Measurements from ENCODE around the gene MTCL1.

The MTCL1 gene

GRCh38 chr18:8660316-8660715 lies 45.0 kb upstream of the MTCL1 start:
- no peaks in the 10 kb centered on the region for H3K79me2 ChIP-seq (ENCODE audit: insufficient read depth, low read length)
- no peaks in the 10 kb centered on the region; the same call in 1 of the 2 replicates for H3K36me3 ChIP-seq (ENCODE audit: insufficient read depth, low read length)
- H3K4me3 ChIP-seq (ENCODE audit: low read depth, low read length, poor library complexity, severe bottlenecking): no peak overlapping the region
- H3K27ac ChIP-seq (ENCODE audit: low read depth, low read length, poor library complexity, severe bottlenecking): no peak overlapping the region
- no peaks in the 10 kb centered on the region for H4K20me1 ChIP-seq (ENCODE audit: insufficient read depth, low read length)
- TF ChIP-seq EZH2 (IDR thresholded peaks at IDR 0.05; ENCODE audit: borderline replicate concordance, low read length) (no peak), CTCF (IDR thresholded peaks at IDR 0.05; ENCODE audit: low read length) (no peak)
- H3K27me3 ChIP-seq (ENCODE audit: insufficient read depth, low read length): no peaks in the 10 kb centered on the region
- H3K4me1 ChIP-seq (ENCODE audit: insufficient read depth, low read length, severe bottlenecking): peaks cover 24% of the 10 kb centered on the region
- H3K9ac ChIP-seq (ENCODE audit: low read length): no peak overlapping the region
- no peaks in the 10 kb centered on the region for H3K9me2 ChIP-seq (ENCODE audit: low read depth, low read length)
- H3K9me3 ChIP-seq (ENCODE audit: low read length): no peaks in the 10 kb centered on the region
- H3F3A ChIP-seq (ENCODE audit: insufficient read depth, low read length): no peaks in the 10 kb centered on the region
- H2AFZ ChIP-seq (ENCODE audit: low read length): no peak overlapping the region
- no peak overlapping the region for H3K4me2 ChIP-seq (ENCODE audit: low read length)

- no peak for TF ChIP-seq EZH2 (IDR thresholded peaks at IDR 0.05; ENCODE audit: borderline replicate concordance, low read length)
- TF ChIP-seq CTCF (IDR thresholded peaks at IDR 0.05; ENCODE audit: low read length): no peak
- H3F3A ChIP-seq (ENCODE audit: insufficient read depth, low read length): no peaks in the 10 kb centered on the region
- no peak overlapping the region for H3K27ac ChIP-seq (ENCODE audit: low read depth, low read length, poor library complexity, severe bottlenecking)
- peaks cover 24% of the 10 kb centered on the region for H3K4me1 ChIP-seq (ENCODE audit: insufficient read depth, low read length, severe bottlenecking)
- H4K20me1 ChIP-seq (ENCODE audit: insufficient read depth, low read length): no peaks in the 10 kb centered on the region
- H3K9ac ChIP-seq (ENCODE audit: low read length): no peak overlapping the region; the same call in 1 of the 2 replicates
- peak overlapping the region; percentile 17 for H3K4me3 ChIP-seq (ENCODE audit: low read depth, low read length, poor library complexity, severe bottlenecking)
- no peak overlapping the region for H2AFZ ChIP-seq (ENCODE audit: low read length)
- H3K27me3 ChIP-seq (ENCODE audit: insufficient read depth, low read length): no peaks in the 10 kb centered on the region
- peak overlapping the region; percentile 9; the same call in 1 of the 2 replicates for H3K4me2 ChIP-seq (ENCODE audit: low read length)
- no peaks in the 10 kb centered on the region for H3K9me2 ChIP-seq (ENCODE audit: low read depth, low read length)
- no peaks in the 10 kb centered on the region for H3K79me2 ChIP-seq (ENCODE audit: insufficient read depth, low read length)
- H3K9me3 ChIP-seq (ENCODE audit: low read length): no peaks in the 10 kb centered on the region
- H3K36me3 ChIP-seq (ENCODE audit: insufficient read depth, low read length): no peaks in the 10 kb centered on the region; the same call in 1 of the 2 replicates
Observed at GRCh38 chr18:8661754-8662559, 43.4 kb upstream of the MTCL1 start.

GRCh38 chr18:8662560-8663255 lies 42.6 kb upstream of the MTCL1 start:
- H3K9me2 ChIP-seq (ENCODE audit: low read depth, low read length): no peaks in the 10 kb centered on the region
- H3K36me3 ChIP-seq (ENCODE audit: insufficient read depth, low read length): no peaks in the 10 kb centered on the region; the same call in 1 of the 2 replicates
- no peak overlapping the region for H3K27ac ChIP-seq (ENCODE audit: low read depth, low read length, poor library complexity, severe bottlenecking)
- no peaks in the 10 kb centered on the region for H4K20me1 ChIP-seq (ENCODE audit: insufficient read depth, low read length)
- TF ChIP-seq CTCF (IDR thresholded peaks at IDR 0.05; ENCODE audit: low read length): no peak
- TF ChIP-seq EZH2 (IDR thresholded peaks at IDR 0.05; ENCODE audit: borderline replicate concordance, low read length): no peak
- H3F3A ChIP-seq (ENCODE audit: insufficient read depth, low read length): no peaks in the 10 kb centered on the region
- H3K4me2 ChIP-seq (ENCODE audit: low read length): peak overlapping the region; percentile 9; the same call in 1 of the 2 replicates
- no peaks in the 10 kb centered on the region for H3K27me3 ChIP-seq (ENCODE audit: insufficient read depth, low read length)
- no peak overlapping the region for H3K4me3 ChIP-seq (ENCODE audit: low read depth, low read length, poor library complexity, severe bottlenecking)
- no peak overlapping the region for H3K9ac ChIP-seq (ENCODE audit: low read length)
- H3K79me2 ChIP-seq (ENCODE audit: insufficient read depth, low read length): no peaks in the 10 kb centered on the region
- no peaks in the 10 kb centered on the region for H3K9me3 ChIP-seq (ENCODE audit: low read length)
- peaks cover 24% of the 10 kb centered on the region for H3K4me1 ChIP-seq (ENCODE audit: insufficient read depth, low read length, severe bottlenecking)
- H2AFZ ChIP-seq (ENCODE audit: low read length): no peak overlapping the region
